HepG2 (cell line): ENCODE data around the gene MED12. TPM values are rescaled to one million over a fixed set of nuclear protein-coding genes. Genes with fewer than 3 reads are reported as not detected.
"Not testable (repeated sequence)": the region's sequence is repeated elsewhere in the genome, so short reads cannot be mapped to it uniquely, and the experiment has no call there.

Experiments used
- ATAC-seq: fragments of 200-7000 bp; cut with Tn5 transposase; 3 replicates; pipeline ENCODE4 v1.9.1; 2020; ENCODE audit warnings: mild to moderate bottlenecking, moderate library complexity
- BruUV-seq: library from RNA; stranded (reverse); fragments of 400-500 nt; replicated peaks from 2 replicates; lab custom pipeline; 2021; lab: Mats Ljungman, UMichigan
- CTCF ChIA-PET: fragments of 300-600 bp; formaldehyde crosslinking; extraction: SDS; loops from one replicate; lab custom pipeline; 2021; ENCODE audit warnings: low total read pairs, inconsistent platforms, low intra/inter-chr PET ratio; lab: Yijun Ruan, JAX
- POLR2A ChIA-PET: fragments of 350-600 bp; sonication (Branson Sonifier 250); formaldehyde crosslinking; loops from one replicate; lab custom pipeline; 2020; ENCODE audit warnings: antibody characterized with exemption, inconsistent platforms; lab: Yijun Ruan, JAX
- DNase-seq: peaks from one replicate; pipeline ENCODE4 v3.0.0-alpha.2; 2015; ENCODE audit warnings: low spot score
- FAIRE-seq: peaks from 3 replicates; lab custom pipeline; 2011; peaks lifted over from hg19 to GRCh38; lab: Jason Lieb, UNC
- H2AFZ ChIP-seq: one replicate; pipeline ENCODE4 v1.6.1; 2011; ENCODE audit warnings: low read length, inconsistent platforms
- H3K27ac ChIP-seq: fragments of 300-600 bp; 3 replicates; pipeline ENCODE4 v1.8.0; 2011; ENCODE audit warnings: mixed run types, mild to moderate bottlenecking, mixed read lengths, low read length, inconsistent platforms; ENCODE audit not compliant: insufficient read depth; ENCODE audit errors: extremely low read length
- H3K27me3 ChIP-seq, 2 experiments: fragments of 200-600 bp in 1 of 2; 2 replicates in 1 of 2; 3 replicates in 1 of 2; pipeline versions ENCODE4 v1.6.0 to v1.8.0; 2011; ENCODE audit warnings: low read length in 2 of 2, mild to moderate bottlenecking in 2 of 2, moderate library complexity in 2 of 2, inconsistent platforms in 1 of 2; ENCODE audit not compliant: insufficient read depth in 2 of 2, control insufficient read depth in 1 of 2
- H3K36me3 ChIP-seq, 2 experiments: fragments of 200-600 bp in 1 of 2; replicated peaks in 1 of 2; 2 replicates in 1 of 2; 3 replicates in 1 of 2; pipeline versions ENCODE4 v1.5.1 to v1.8.0; 2011; ENCODE audit warnings: low read length in 2 of 2, inconsistent platforms in 1 of 2; ENCODE audit not compliant: insufficient read depth in 2 of 2, control insufficient read depth in 1 of 2
- H3K4me1 ChIP-seq: 2 replicates; pipeline ENCODE4 v1.5.1; 2012; ENCODE audit warnings: low read length, inconsistent platforms; ENCODE audit not compliant: insufficient read depth
- H3K4me2 ChIP-seq: 2 replicates; pipeline ENCODE4 v1.6.0; 2011; ENCODE audit warnings: low read depth, low read length, inconsistent platforms
- H3K4me3 ChIP-seq, 3 experiments: fragments of 200-600 bp in 1 of 3; sonication (generic), shearing (Covaris generic) in 1 of 3; replicated peaks in 1 of 3; 2 replicates each; pipeline ENCODE4 v1.5.1; 2011 to 2016; ENCODE audit warnings: low read length in 3 of 3, inconsistent platforms in 2 of 3, low read depth in 2 of 3, mild to moderate bottlenecking in 2 of 3, control low read depth in 1 of 3, mixed read lengths in 1 of 3; ENCODE audit not compliant: insufficient read depth in 1 of 3
- H3K79me2 ChIP-seq: one replicate; pipeline ENCODE4 v1.6.1; 2011; ENCODE audit warnings: low read length, inconsistent platforms; ENCODE audit not compliant: insufficient read depth
- H3K9ac ChIP-seq: 2 replicates; pipeline ENCODE4 v1.6.0; 2011; ENCODE audit warnings: mild to moderate bottlenecking, low read depth, low read length, inconsistent platforms; ENCODE audit not compliant: insufficient read depth
- H3K9me3 ChIP-seq: 2 replicates; pipeline ENCODE4 v1.5.1; 2012; ENCODE audit warnings: mild to moderate bottlenecking, low read length
- H4K20me1 ChIP-seq: 2 replicates; pipeline ENCODE4 v1.6.0; 2011; ENCODE audit warnings: inconsistent platforms, mild to moderate bottlenecking, low read length, moderate library complexity; ENCODE audit not compliant: insufficient read depth
- MTA1 ChIP-seq: sonication (generic); formaldehyde crosslinking; IDR thresholded peaks from 2 replicates; pipeline ENCODE4 v1.4.0; 2020; ENCODE audit warnings: missing genetic modification reagents, mild to moderate bottlenecking, borderline replicate concordance
- WGBS: methylation state at CpG from one replicate; pipeline ENCODE4 v1.1.6; 2017; ENCODE audit warnings: low lambda C conversion rate; 5-methylcytosine and 5-hydroxymethylcytosine counted together
- in situ Hi-C: cut with HindIII; loops from 2 replicates; pipeline ENCODE4 v1.10.0; 2017; ENCODE audit warnings: low pct_unique_long_range_greater_than_20kb; ENCODE audit not compliant: extremely low pct_ligation_motif_present
- intact Hi-C: fragments of 100-400 bp; cut with micrococcal nuclease; formaldehyde crosslinking; loops from one replicate; pipeline ENCODE4 v1.10.0; 2022; ENCODE audit not compliant: unreplicated experiment
- polyA plus RNA-seq, 8 experiments: library from polyadenylated mRNA; depleted of rRNA in 3 of 8; stranded (reverse) in 7 of 8; unstranded in 1 of 8; fragments of >200 nt; fragmentation: Illumina TruSeq in 4 of 8; extraction: Trizol in 4 of 8; gene quantifications; 2 replicates each; pipeline versions ENCODE4 v1.2.1 to v1.2.3, GENCODE V29; 2011 to 2016; ENCODE audit warnings: low read depth in 4 of 8, missing spikeins in 1 of 8, mixed read lengths in 1 of 8; ENCODE audit not compliant: insufficient read depth in 1 of 8
- total RNA-seq, 5 experiments: library from RNA; depleted of rRNA; stranded (reverse); fragments of >200 nt; fragmentation: Illumina TruSeq; extraction: Trizol; gene quantifications; 2 replicates each; pipeline ENCODE4 v1.2.3, GENCODE V29; 2016; ENCODE audit warnings: low read depth in 1 of 5

Gene MED12
- total and polyA plus RNA-seq, 2 of the 13 experiments (the other 11 are each of a cell fraction or from before 2014, with no cell fraction given) = 9.4 to 15.0 TPM

- CTCF ChIA-PET, H3K4me3 ChIP-seq, H3K9me3 ChIP-seq, H2AFZ ChIP-seq, H3K27me3 ChIP-seq, in situ Hi-C loops, DNase-seq, BruUV-seq, ATAC-seq, H3K9ac ChIP-seq, H3K4me2 ChIP-seq, H3K79me2 ChIP-seq, H3K36me3 ChIP-seq, H4K20me1 ChIP-seq, H3K27ac ChIP-seq: not testable (repeated sequence)
- POLR2A ChIA-PET = interaction anchor here (4.4 to 5.2 kb wide), 3 partner anchors 33 to 102 kb away, joined by 54 to 68 read pairs (median 61); partner anchors contain the start of genes GJB1 and NONO
- H3K4me1 ChIP-seq = peaks cover 65% of the 10 kb centered on the region
- FAIRE-seq = peak; percentile 47
- intact Hi-C loops = loop anchor here (5.0 kb wide), 3 partner anchors 37 to 83 kb away; partner anchors contain the start of genes FOXO4 and ZMYM3
- WGBS = 85% methylated on average over 9 of the region's 9 CpGs
Measured at GRCh38 chrX:71180579-71181265, 62.3 kb downstream of the MED12 start.

- no peaks in the 10 kb centered on the region for H3K9me3 ChIP-seq
- ATAC-seq (no peak), FAIRE-seq (no peak), DNase-seq (no peak)
- H3K27ac ChIP-seq = peak overlapping the region; percentile 78
- H3K9ac ChIP-seq = peak overlapping the region; percentile 64
- no peaks in the 10 kb centered on the region for H3K36me3 ChIP-seq
- peak overlapping the region in 2 of 3 experiments; percentile 34 to 40; a peak in 3 of 6 replicates for H3K4me3 ChIP-seq
- TF ChIP-seq MTA1 (CRISPR knock-in tag) = no peak
- no TSS peak for BruUV-seq
- ChIA-PET POLR2A (interaction anchor here (1.0 to 5.2 kb wide), 11 partner anchors 14 to 212 kb away, joined by 3 to 68 read pairs (median 25); partner anchors contain the start of genes GJB1, ITGB1BP2, MED12 and NONO), CTCF (no interaction called here)
- no peaks in the 10 kb centered on the region for H3K79me2 ChIP-seq
- H3K27me3 ChIP-seq = no peaks in the 10 kb centered on the region
- H3K4me2 ChIP-seq = peak overlapping the region; percentile 61
- H4K20me1 ChIP-seq = no peaks in the 10 kb centered on the region
- in situ Hi-C loops = no loop called here
- no peak overlapping the region for H2AFZ ChIP-seq
- WGBS = 60% methylated on average over 6 of the region's 10 CpGs
- H3K4me1 ChIP-seq = peaks cover 65% of the 10 kb centered on the region
- intact Hi-C loops = loop anchor here (5.0 kb wide), 3 partner anchors 36 to 84 kb away; partner anchors contain the start of genes FOXO4 and ZMYM3
Measured at GRCh38 chrX:71181558-71181909, 63.1 kb downstream of the MED12 start.
